Measurements from ENCODE around the gene DYNLT2B. TPM values are rescaled to one million over a fixed set of nuclear protein-coding genes. Genes with fewer than 3 reads are reported as not detected.

DYNLT2B gene
- total and polyA plus RNA-seq, 4 donors = 1.1 to 3.7 (median 2.9) TPM

DNA sequence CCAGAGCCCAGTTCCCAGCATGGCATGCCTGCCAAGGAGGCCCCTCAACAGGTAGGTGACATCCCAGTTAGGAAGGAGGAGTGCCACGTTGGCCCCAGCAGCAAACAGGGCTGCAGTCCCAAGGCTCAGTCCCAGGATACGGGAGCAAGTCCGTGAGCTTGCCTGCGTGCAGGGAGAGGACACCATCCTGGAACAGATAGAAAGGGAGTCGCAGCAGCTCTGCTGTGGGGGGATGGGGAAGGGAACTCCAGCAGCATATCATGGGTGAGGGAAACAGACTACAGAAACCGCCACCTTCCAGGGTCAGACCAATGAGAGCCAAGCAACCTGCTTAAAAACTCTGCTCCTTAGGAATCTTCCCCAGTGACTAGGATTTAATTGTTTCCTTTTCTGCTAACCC is 9.4 kb upstream of the DYNLT2B start:
- WGBS = 35% methylated on average over 6 of the region's 6 CpGs
- DNase-seq (ENCODE audit: low spot score) = no peak
- TF ChIP-seq, protein P1, sequence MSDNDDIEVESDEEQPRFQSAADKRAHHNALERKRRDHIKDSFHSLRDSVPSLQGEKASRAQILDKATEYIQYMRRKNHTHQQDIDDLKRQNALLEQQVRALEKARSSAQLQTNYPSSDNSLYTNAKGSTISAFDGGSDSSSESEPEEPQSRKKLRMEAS (IDR thresholded peaks at IDR 0.05) = no peak
- TF ChIP-seq HNF4A (conservative IDR thresholded peaks at IDR 0.05) (no peak), SP1 (IDR thresholded peaks at IDR 0.05) (no peak), FOXA2 (IDR thresholded peaks at IDR 0.05) (no peak), EGR1 (IDR thresholded peaks at IDR 0.05; ENCODE audit: low read depth in 2 of 2) (no peak), YY1 (IDR thresholded peaks at IDR 0.05) (no peak), RXRA (IDR thresholded peaks at IDR 0.05) (no peak), TAF1 (conservative IDR thresholded peaks at IDR 0.05) (no peak), HNF4G (IDR thresholded peaks at IDR 0.05) (no peak), NR2F2 (IDR thresholded peaks at IDR 0.05) (no peak), FOXA1 (IDR thresholded peaks at IDR 0.05) (no peak), GABPA (IDR thresholded peaks at IDR 0.05 in 1 of 2, conservative IDR thresholded peaks at IDR 0.05 in 1 of 2) (no peak)
- TF ChIP-seq, protein P2, sequence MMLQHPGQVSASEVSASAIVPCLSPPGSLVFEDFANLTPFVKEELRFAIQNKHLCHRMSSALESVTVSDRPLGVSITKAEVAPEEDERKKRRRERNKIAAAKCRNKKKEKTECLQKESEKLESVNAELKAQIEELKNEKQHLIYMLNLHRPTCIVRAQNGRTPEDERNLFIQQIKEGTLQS (IDR thresholded peaks at IDR 0.05) = no peak

DNA sequence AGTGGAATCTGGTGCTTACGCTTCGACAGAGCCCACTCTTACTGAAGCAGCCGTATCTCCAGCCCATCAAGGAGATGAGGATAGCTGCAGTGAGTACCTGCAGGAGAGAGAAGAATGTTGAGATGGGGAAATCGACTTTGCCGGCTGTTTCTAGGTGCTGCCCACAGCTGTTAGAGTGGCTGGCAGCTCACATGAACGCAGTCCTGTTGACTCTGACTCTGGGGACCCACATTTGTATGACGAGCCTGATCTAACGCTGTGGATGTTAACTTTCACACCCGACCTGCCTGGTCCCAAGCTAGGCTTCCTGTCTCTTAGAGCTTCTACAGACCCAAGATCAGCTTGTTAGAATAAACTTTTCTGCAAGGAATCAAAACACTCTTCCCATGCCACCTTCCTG is 8.9 kb upstream of the DYNLT2B start:
- H3K4me3 ChIP-seq (ENCODE audit: low read depth in 1 of 3, low read length in 3 of 3) = no peak overlapping the region
- H3K36me3 ChIP-seq (ENCODE audit: control insufficient read depth in 4 of 4, insufficient read depth in 3 of 4, low read depth in 1 of 4, low read length in 3 of 4) = no peaks in the 10 kb centered on the region
- no peak overlapping the region for H3K27ac ChIP-seq (ENCODE audit: low read depth in 1 of 2, low read length in 2 of 2)
- no peaks in the 10 kb centered on the region for H3K9me3 ChIP-seq (ENCODE audit: control insufficient read depth in 4 of 4, low read length in 3 of 4)
- no peaks in the 10 kb centered on the region for H3K27me3 ChIP-seq (ENCODE audit: control insufficient read depth in 4 of 4, insufficient read depth in 4 of 4, low read length in 3 of 4)
- no peak for DNase-seq (ENCODE audit: low spot score)
- H3K4me1 ChIP-seq (ENCODE audit: control insufficient read depth in 4 of 4, insufficient read depth in 4 of 4, low read length in 3 of 4) = no peaks in the 10 kb centered on the region
- no peak for TF ChIP-seq HNF4A (conservative IDR thresholded peaks at IDR 0.05)
- TF ChIP-seq EGR1 (IDR thresholded peaks at IDR 0.05; ENCODE audit: low read depth in 2 of 2) = no peak
- no peak for TF ChIP-seq GABPA (IDR thresholded peaks at IDR 0.05 in 1 of 2, conservative IDR thresholded peaks at IDR 0.05 in 1 of 2)
- TF ChIP-seq RAD21 (IDR thresholded peaks at IDR 0.05) = no peak
- TF ChIP-seq, protein P1 (IDR thresholded peaks at IDR 0.05) = no peak
- TF ChIP-seq RXRA (IDR thresholded peaks at IDR 0.05) = no peak
- no peak for TF ChIP-seq YY1 (IDR thresholded peaks at IDR 0.05)
- no peak overlapping the region for H3K9ac ChIP-seq (ENCODE audit: low read depth in 1 of 2, low read length in 2 of 2)
- WGBS = 83% methylated on average over 9 of the region's 9 CpGs

More for the DNA sequence above, 9.4 kb upstream of the DYNLT2B start:
- Histone ChIP-seq H3K27ac (ENCODE audit: low read depth in 1 of 2, low read length in 2 of 2) (no peak overlapping the region), H3K36me3 (ENCODE audit: control insufficient read depth in 4 of 4, insufficient read depth in 3 of 4, low read depth in 1 of 4, low read length in 3 of 4) (no peaks in the 10 kb centered on the region), H3K4me3 (ENCODE audit: low read depth in 1 of 3, low read length in 3 of 3) (no peak overlapping the region), H3K27me3 (ENCODE audit: control insufficient read depth in 4 of 4, insufficient read depth in 4 of 4, low read length in 3 of 4) (no peaks in the 10 kb centered on the region), H3K9ac (ENCODE audit: low read depth in 1 of 2, low read length in 2 of 2) (no peak overlapping the region), H3K9me3 (ENCODE audit: control insufficient read depth in 4 of 4, low read length in 3 of 4) (no peaks in the 10 kb centered on the region), H3K4me1 (ENCODE audit: control insufficient read depth in 4 of 4, insufficient read depth in 4 of 4, low read length in 3 of 4) (no peaks in the 10 kb centered on the region)

DNA sequence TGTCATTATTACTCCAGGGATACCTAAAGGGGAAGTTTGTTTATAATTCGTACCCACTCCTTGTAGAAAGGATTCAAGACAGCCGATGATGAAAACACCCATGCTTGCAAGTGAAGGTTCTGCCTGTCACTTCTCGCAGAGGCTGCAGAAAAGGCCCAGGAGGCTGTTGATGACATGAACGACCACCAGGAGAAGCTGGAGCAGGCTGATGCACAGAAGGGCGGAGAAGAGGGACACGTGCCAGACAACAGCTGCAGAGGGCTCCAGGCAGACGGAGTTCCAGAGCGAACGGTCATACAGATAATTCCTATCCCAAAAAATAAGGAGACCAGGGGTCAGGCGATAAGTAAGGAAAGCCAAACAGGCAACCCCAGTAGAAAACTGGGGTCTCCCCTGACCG is 5.7 kb upstream of the DYNLT2B start:
- no peak for TF ChIP-seq YY1 (IDR thresholded peaks at IDR 0.05)
- TF ChIP-seq, protein P1 (IDR thresholded peaks at IDR 0.05) = no peak
- no peak for DNase-seq (ENCODE audit: low spot score)
- 79% methylated on average over 11 of the region's 11 CpGs for WGBS
- Histone ChIP-seq H3K36me3 (ENCODE audit: control insufficient read depth in 4 of 4, insufficient read depth in 3 of 4, low read depth in 1 of 4, low read length in 3 of 4) (no peaks in the 10 kb centered on the region), H3K4me3 (ENCODE audit: low read depth in 1 of 3, low read length in 3 of 3) (no peak overlapping the region), H3K4me1 (ENCODE audit: control insufficient read depth in 4 of 4, insufficient read depth in 4 of 4, low read length in 3 of 4) (no peaks in the 10 kb centered on the region), H3K27ac (ENCODE audit: low read depth in 1 of 2, low read length in 2 of 2) (no peak overlapping the region), H3K27me3 (ENCODE audit: control insufficient read depth in 4 of 4, insufficient read depth in 4 of 4, low read length in 3 of 4) (no peaks in the 10 kb centered on the region), H3K9ac (ENCODE audit: low read depth in 1 of 2, low read length in 2 of 2) (no peak overlapping the region), H3K9me3 (ENCODE audit: control insufficient read depth in 4 of 4, low read length in 3 of 4) (no peaks in the 10 kb centered on the region)

DNA sequence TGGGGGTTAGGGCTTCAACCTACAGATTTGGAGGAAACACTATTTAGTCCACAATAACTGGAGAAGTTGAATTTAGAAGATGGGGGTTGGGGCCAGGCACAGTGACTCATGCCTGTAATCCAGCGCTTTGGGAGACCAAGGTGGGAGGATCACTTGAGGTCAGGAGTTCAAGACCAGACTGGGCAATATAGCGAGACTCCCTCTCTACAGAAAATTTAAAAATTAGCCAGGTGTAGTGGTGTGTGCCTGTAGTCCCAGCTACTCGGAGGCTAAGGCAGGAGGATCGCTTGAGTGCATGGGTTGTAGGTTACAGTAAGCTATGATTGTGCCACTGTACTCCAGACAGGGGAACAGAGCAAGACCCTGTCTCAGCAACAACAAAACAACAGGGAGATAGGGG is 5.0 kb upstream of the DYNLT2B start:
- DNase-seq (ENCODE audit: low spot score) = no peak
- Histone ChIP-seq H3K27me3 (ENCODE audit: control insufficient read depth in 4 of 4, insufficient read depth in 4 of 4, low read length in 3 of 4) (no peaks in the 10 kb centered on the region), H3K4me3 (ENCODE audit: low read depth in 1 of 3, low read length in 3 of 3) (no peak overlapping the region), H3K4me1 (ENCODE audit: control insufficient read depth in 4 of 4, insufficient read depth in 4 of 4, low read length in 3 of 4) (peaks cover 0 to 4% (median 0%) of the 10 kb centered on the region in 4 donors), H3K9me3 (ENCODE audit: control insufficient read depth in 4 of 4, low read length in 3 of 4) (no peaks in the 10 kb centered on the region), H3K36me3 (ENCODE audit: control insufficient read depth in 4 of 4, insufficient read depth in 3 of 4, low read depth in 1 of 4, low read length in 3 of 4) (no peaks in the 10 kb centered on the region), H3K9ac (ENCODE audit: low read depth in 1 of 2, low read length in 2 of 2) (no peak overlapping the region), H3K27ac (ENCODE audit: low read depth in 1 of 2, low read length in 2 of 2) (no peak overlapping the region)
- TF ChIP-seq, protein P2 (IDR thresholded peaks at IDR 0.05) = no peak
- TF ChIP-seq, protein P3, sequence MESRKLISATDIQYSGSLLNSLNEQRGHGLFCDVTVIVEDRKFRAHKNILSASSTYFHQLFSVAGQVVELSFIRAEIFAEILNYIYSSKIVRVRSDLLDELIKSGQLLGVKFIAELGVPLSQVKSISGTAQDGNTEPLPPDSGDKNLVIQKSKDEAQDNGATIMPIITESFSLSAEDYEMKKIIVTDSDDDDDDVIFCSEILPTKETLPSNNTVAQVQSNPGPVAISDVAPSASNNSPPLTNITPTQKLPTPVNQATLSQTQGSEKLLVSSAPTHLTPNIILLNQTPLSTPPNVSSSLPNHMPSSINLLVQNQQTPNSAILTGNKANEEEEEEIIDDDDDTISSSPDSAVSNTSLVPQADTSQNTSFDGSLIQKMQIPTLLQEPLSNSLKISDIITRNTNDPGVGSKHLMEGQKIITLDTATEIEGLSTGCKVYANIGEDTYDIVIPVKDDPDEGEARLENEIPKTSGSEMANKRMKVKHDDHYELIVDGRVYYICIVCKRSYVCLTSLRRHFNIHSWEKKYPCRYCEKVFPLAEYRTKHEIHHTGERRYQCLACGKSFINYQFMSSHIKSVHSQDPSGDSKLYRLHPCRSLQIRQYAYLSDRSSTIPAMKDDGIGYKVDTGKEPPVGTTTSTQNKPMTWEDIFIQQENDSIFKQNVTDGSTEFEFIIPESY (IDR thresholded peaks at IDR 0.05) = no peak
- no peak for TF ChIP-seq GABPA (IDR thresholded peaks at IDR 0.05 in 1 of 2, conservative IDR thresholded peaks at IDR 0.05 in 1 of 2)
- no peak for TF ChIP-seq FOXA2 (IDR thresholded peaks at IDR 0.05)
- WGBS = 96% methylated on average over 4 of the region's 4 CpGs

Data from liver (tissue), 9 donors.